Upper lobe of left lung (tissue), 4 donors: Measurements from ENCODE around the gene CAPZB.

Experiments
- CTCF ChIP-seq, 6 experiments: fragments of 450-650 bp in 4 of 6; fragments of 200-600 bp in 2 of 6; sonication (generic) in 2 of 6; IDR thresholded peaks; one replicate each; pipeline ENCODE4 v1.5.1; 2016 to 2019; ENCODE audit warnings: antibody characterized with exemption in 6 of 6
- EP300 ChIP-seq, 4 donors: sonication (generic); formaldehyde crosslinking; IDR thresholded peaks; one replicate each; pipeline ENCODE4 v1.5.1; 2017; ENCODE audit warnings: antibody characterized with exemption in 4 of 4, control low read depth in 2 of 4
- POLR2AphosphoS5 ChIP-seq, 2 donors: sonication (generic); formaldehyde crosslinking; IDR thresholded peaks; one replicate each; pipeline ENCODE4 v1.5.1; 2017; ENCODE audit warnings: antibody characterized with exemption in 2 of 2

- TF ChIP-seq CTCF (IDR thresholded peaks at IDR 0.05) (no peak), EP300 (IDR thresholded peaks at IDR 0.05) (no peak), POLR2AphosphoS5 (IDR thresholded peaks at IDR 0.05) (no peak)
These were observed 143.1 kb downstream of the CAPZB start for GRCh38 chr1:19342062-19342750.
